ENCODE data around the gene USP25. TPM values are rescaled to one million over a fixed set of nuclear protein-coding genes. Genes with fewer than 3 reads are reported as not detected.

USP25 gene
- total and polyA plus RNA-seq, 2 of the 8 experiments (the other 6 are each of a cell fraction or from before 2014, with no cell fraction given): 11.2 to 48.1 TPM

DNA sequence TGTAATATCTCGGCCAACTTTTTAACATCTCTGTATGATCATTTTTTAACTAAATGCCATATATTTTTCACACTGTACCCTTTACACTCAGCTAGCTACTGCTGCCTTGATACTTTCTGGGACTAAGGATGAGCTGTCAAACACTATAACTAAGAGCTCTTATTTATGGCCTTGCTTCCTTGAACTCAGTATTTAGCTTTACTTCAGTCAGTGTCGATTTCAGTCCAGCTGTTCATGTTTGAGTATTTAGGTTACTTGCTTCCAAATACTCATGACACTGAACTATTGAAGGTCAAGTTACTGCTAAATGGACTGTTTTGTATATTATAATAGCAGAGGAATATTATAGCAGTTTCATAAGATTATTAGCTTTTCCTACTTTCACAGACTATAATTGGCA lies 25.9 kb upstream of the USP25 start (continued):
- TF ChIP-seq, protein P1, sequence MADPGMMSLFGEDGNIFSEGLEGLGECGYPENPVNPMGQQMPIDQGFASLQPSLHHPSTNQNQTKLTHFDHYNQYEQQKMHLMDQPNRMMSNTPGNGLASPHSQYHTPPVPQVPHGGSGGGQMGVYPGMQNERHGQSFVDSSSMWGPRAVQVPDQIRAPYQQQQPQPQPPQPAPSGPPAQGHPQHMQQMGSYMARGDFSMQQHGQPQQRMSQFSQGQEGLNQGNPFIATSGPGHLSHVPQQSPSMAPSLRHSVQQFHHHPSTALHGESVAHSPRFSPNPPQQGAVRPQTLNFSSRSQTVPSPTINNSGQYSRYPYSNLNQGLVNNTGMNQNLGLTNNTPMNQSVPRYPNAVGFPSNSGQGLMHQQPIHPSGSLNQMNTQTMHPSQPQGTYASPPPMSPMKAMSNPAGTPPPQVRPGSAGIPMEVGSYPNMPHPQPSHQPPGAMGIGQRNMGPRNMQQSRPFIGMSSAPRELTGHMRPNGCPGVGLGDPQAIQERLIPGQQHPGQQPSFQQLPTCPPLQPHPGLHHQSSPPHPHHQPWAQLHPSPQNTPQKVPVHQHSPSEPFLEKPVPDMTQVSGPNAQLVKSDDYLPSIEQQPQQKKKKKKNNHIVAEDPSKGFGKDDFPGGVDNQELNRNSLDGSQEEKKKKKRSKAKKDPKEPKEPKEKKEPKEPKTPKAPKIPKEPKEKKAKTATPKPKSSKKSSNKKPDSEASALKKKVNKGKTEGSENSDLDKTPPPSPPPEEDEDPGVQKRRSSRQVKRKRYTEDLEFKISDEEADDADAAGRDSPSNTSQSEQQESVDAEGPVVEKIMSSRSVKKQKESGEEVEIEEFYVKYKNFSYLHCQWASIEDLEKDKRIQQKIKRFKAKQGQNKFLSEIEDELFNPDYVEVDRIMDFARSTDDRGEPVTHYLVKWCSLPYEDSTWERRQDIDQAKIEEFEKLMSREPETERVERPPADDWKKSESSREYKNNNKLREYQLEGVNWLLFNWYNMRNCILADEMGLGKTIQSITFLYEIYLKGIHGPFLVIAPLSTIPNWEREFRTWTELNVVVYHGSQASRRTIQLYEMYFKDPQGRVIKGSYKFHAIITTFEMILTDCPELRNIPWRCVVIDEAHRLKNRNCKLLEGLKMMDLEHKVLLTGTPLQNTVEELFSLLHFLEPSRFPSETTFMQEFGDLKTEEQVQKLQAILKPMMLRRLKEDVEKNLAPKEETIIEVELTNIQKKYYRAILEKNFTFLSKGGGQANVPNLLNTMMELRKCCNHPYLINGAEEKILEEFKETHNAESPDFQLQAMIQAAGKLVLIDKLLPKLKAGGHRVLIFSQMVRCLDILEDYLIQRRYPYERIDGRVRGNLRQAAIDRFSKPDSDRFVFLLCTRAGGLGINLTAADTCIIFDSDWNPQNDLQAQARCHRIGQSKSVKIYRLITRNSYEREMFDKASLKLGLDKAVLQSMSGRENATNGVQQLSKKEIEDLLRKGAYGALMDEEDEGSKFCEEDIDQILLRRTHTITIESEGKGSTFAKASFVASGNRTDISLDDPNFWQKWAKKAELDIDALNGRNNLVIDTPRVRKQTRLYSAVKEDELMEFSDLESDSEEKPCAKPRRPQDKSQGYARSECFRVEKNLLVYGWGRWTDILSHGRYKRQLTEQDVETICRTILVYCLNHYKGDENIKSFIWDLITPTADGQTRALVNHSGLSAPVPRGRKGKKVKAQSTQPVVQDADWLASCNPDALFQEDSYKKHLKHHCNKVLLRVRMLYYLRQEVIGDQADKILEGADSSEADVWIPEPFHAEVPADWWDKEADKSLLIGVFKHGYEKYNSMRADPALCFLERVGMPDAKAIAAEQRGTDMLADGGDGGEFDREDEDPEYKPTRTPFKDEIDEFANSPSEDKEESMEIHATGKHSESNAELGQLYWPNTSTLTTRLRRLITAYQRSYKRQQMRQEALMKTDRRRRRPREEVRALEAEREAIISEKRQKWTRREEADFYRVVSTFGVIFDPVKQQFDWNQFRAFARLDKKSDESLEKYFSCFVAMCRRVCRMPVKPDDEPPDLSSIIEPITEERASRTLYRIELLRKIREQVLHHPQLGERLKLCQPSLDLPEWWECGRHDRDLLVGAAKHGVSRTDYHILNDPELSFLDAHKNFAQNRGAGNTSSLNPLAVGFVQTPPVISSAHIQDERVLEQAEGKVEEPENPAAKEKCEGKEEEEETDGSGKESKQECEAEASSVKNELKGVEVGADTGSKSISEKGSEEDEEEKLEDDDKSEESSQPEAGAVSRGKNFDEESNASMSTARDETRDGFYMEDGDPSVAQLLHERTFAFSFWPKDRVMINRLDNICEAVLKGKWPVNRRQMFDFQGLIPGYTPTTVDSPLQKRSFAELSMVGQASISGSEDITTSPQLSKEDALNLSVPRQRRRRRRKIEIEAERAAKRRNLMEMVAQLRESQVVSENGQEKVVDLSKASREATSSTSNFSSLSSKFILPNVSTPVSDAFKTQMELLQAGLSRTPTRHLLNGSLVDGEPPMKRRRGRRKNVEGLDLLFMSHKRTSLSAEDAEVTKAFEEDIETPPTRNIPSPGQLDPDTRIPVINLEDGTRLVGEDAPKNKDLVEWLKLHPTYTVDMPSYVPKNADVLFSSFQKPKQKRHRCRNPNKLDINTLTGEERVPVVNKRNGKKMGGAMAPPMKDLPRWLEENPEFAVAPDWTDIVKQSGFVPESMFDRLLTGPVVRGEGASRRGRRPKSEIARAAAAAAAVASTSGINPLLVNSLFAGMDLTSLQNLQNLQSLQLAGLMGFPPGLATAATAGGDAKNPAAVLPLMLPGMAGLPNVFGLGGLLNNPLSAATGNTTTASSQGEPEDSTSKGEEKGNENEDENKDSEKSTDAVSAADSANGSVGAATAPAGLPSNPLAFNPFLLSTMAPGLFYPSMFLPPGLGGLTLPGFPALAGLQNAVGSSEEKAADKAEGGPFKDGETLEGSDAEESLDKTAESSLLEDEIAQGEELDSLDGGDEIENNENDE (IDR thresholded peaks at IDR 0.05; ENCODE audit: insufficient replicate concordance, low read length): no peak
- TF ChIP-seq, protein P2, sequence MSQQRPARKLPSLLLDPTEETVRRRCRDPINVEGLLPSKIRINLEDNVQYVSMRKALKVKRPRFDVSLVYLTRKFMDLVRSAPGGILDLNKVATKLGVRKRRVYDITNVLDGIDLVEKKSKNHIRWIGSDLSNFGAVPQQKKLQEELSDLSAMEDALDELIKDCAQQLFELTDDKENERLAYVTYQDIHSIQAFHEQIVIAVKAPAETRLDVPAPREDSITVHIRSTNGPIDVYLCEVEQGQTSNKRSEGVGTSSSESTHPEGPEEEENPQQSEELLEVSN (IDR thresholded peaks at IDR 0.05): no peak

Measured in H1 (cell line).